Esophagus muscularis mucosa (tissue), 4 donors: Measurements from ENCODE around the gene WNT1.

Source experiments
- EP300 ChIP-seq: sonication (generic); formaldehyde crosslinking; IDR thresholded peaks from one replicate; pipeline ENCODE4 v1.6.1; 2017; ENCODE audit warnings: antibody characterized with exemption
- POLR2A ChIP-seq: fragments of 450-650 bp; IDR thresholded peaks from one replicate; pipeline ENCODE4 v1.6.1; 2017; ENCODE audit warnings: antibody characterized with exemption, moderate library complexity, mild to moderate bottlenecking, low read depth
- TF ChIP-seq, protein P1 (sequence below), 3 experiments: fragments of 200-600 bp in 2 of 3; fragments of 450-650 bp in 1 of 3; sonication (generic) in 2 of 3; IDR thresholded peaks; one replicate each; pipeline ENCODE4 v1.5.1; 2017 to 2019; ENCODE audit warnings: antibody characterized with exemption in 3 of 3, mild to moderate bottlenecking in 2 of 3, moderate library complexity in 1 of 3

DNA sequence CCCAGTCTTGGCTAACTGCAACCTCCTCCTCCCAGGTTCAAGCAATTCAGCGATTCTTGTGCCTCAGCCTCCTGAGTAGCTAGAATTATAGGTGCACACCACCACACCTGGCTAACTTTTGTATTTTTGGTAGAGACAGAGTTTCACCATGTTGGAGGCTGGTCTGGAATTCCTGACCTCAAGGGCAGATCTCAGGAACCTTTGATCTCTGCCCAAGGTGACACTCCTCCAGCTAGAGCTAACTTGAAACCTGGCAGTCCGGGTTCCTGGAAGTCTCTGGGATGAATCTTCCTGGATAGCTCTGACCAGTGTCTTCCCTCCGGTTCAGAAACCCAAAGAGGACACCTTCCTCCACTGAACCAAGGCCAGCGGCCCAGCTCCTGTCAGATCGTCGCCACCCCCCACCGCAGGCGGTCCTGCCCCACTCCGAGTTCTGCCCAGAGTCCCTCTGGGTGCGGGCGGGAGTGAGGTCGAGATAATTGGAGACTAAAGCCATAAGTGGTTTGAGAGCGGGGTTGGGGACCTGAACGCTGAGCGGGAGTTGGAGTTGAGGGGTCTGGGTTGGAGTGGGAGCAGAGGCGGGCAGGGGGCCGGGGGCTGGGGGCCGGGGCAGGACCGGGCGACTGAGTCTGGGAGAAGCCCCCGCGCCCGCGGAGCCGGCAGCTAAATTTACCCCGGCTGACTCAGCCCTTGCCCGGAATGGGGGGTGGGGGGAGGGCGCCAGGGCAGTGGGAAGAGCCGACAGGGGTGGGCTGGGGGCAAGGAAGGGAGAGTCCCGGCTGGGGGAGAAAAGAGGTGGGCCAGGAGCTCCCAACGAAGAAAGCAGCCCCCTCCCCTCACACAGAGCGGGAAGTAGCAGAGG, 16.3 kb downstream of the WNT1 start:
- TF ChIP-seq, protein P1, sequence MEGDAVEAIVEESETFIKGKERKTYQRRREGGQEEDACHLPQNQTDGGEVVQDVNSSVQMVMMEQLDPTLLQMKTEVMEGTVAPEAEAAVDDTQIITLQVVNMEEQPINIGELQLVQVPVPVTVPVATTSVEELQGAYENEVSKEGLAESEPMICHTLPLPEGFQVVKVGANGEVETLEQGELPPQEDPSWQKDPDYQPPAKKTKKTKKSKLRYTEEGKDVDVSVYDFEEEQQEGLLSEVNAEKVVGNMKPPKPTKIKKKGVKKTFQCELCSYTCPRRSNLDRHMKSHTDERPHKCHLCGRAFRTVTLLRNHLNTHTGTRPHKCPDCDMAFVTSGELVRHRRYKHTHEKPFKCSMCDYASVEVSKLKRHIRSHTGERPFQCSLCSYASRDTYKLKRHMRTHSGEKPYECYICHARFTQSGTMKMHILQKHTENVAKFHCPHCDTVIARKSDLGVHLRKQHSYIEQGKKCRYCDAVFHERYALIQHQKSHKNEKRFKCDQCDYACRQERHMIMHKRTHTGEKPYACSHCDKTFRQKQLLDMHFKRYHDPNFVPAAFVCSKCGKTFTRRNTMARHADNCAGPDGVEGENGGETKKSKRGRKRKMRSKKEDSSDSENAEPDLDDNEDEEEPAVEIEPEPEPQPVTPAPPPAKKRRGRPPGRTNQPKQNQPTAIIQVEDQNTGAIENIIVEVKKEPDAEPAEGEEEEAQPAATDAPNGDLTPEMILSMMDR (IDR thresholded peaks at IDR 0.05) = no peak
- TF ChIP-seq POLR2A (no peak), EP300 (no peak)
